ENCODE measurements around the gene IQSEC1.

Gene IQSEC1

DNA sequence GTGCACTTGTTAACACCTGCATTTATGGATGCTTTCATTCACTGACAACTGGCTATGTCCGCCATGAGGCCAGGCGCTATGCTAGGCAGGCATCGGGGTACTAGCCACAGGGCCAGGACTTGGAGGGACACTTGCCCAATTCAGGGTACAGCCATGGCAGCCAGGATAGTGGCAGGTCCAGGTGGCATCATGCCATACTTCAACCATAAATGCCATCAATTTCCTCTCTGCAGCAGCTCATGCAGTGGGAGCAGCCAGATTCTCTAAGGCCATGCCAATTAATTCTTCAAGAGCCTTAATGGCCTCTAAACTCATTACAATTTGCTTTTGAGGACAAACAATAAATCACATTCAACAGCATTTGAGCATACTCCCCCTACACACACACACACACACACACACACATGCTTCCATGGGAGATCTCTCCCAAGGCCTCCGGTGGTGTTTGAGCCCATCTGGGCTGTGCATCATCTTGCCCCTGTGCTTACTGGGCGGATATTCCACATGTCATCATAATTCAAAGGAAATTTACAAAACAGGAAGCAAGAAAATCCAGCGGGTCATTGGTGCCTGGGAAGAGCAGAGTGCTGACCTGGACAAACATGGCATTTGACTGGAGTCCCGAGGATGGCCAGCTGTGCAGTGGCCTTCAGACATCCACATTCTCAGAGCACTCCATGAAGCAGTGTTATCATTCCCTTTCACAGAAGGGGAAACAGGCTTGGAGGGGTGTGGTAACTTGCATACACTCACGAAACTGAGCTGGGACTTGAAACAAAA is 109.1 kb downstream of the IQSEC1 start:
- DNase-seq, result no peak

GRCh38 chr3:12963231-12963896 is 109.9 kb downstream of the IQSEC1 start:
- DNase-seq, result no peak

GRCh38 chr3:12962292-12962691 is 110.9 kb downstream of the IQSEC1 start:
- no peak for DNase-seq

- DNase-seq, result no peak
Measured at GRCh38 chr3:12961697-12962036, 111.6 kb downstream of the IQSEC1 start.

GRCh38 chr3:12961007-12961696 is 112.1 kb downstream of the IQSEC1 start:
- DNase-seq, result peak; percentile 85

DNA sequence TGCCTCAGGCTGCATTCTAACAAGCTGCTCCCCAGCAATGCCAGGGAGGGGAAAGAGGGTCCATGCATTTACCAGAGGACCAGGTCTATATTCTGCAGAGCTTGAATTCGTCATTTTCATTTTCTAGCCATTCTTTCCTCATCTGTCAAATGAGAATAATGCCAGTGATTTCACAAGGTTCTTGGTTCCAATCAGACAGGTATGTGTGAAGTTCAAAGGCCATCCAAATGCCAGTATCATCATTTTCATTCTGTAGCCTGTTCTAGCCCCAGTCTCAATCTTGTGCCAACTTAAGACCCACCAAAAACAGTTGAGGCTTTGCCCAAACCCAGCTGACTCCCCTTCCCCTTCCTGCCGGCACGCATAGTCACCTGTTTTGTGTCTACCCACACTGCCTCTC is 112.7 kb downstream of the IQSEC1 start:
- DNase-seq, result no peak

- DNase-seq, result peak; percentile 57
Measured at GRCh38 chr3:12959838-12960378, 113.3 kb downstream of the IQSEC1 start.

DNA sequence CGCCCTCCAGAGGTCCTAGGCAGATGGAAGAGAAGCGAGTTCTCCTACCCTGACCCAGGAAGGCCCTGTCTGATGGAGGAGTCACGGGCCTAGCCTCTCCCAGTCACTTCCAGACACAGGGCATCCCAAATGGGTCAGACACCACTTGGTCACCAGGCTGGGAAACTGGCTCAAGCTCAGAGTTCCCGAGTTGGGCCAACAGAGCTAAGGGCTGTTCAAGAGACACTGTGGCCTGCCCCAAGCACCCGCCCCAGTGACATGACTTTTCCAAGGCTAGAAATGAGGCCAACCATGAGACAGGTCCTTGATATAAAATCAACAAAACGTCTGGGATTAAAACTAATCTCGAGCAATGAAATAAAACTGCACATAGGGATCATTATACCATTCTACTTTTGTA is 113.8 kb downstream of the IQSEC1 start:
- DNase-seq, result no peak

DNA sequence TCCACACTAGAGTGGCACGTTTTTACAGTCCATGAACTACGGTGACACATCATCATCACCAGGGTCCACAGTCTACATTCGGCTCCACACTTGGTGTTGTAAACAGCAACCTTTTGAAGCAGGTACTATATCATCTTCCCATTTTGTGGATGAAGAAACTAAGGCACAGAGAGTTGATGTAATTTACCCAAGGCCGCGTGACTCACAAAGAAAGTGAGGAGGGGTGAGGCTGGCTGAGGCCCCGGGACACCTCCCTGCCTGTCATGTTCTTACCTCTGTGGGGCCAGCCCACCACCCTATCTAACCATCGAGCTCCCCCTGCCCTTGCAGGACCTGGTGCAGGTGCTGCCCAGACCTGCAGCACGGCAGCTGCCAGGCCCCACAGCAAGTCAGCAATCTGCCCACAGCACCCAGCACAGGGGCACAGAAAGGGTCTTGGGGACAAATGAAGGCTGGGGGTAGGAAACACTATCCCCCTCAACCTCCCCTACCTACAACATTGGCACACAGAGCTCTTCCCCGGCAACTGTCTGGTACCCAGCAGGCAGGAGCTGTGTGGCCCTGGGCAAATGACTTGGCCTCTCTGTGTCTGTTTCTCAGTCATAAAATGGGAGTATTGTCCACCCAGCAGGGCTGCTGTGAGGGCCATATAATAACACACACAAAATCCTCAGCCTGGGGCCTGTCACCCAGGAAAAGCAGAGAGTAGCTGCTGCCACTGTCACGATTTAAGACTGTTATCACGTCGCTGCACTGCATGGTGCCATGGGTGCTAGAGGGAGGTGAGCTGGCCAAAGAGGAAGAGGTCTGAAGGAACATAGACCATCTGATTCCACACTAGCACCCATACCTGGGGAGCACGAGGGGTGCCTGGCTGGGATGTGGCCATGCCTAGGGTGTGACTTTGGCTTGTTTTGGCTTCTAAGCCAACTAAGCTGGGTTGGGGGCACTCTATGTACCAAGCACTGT is 115.1 kb downstream of the IQSEC1 start:
- no peak for DNase-seq

DNA sequence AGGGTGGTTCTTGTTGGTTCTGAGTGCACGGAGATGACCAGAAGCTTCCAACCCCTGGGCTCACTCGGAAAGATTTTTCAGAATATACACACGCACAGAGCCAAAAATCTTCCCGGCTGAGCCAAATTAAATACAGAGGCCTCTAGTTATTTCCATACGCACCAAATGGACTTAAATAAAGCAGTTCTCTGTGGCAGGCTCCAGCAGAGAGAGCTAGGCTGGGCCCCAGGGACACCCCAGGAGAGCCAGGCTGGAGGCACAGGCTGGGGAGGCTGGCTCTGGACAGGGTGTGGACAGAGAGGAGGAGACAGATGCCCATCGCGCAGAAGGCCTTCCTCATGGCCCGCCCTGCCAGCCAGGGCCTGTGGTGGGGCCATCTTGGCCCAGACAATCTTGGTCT is 115.9 kb downstream of the IQSEC1 start:
- no peak for DNase-seq

- no peak for DNase-seq
Measured at GRCh38 chr3:12956316-12956660, 116.9 kb downstream of the IQSEC1 start.

- DNase-seq, result peak; percentile 61
Measured at GRCh38 chr3:12955651-12956315, 117.4 kb downstream of the IQSEC1 start.

DNA sequence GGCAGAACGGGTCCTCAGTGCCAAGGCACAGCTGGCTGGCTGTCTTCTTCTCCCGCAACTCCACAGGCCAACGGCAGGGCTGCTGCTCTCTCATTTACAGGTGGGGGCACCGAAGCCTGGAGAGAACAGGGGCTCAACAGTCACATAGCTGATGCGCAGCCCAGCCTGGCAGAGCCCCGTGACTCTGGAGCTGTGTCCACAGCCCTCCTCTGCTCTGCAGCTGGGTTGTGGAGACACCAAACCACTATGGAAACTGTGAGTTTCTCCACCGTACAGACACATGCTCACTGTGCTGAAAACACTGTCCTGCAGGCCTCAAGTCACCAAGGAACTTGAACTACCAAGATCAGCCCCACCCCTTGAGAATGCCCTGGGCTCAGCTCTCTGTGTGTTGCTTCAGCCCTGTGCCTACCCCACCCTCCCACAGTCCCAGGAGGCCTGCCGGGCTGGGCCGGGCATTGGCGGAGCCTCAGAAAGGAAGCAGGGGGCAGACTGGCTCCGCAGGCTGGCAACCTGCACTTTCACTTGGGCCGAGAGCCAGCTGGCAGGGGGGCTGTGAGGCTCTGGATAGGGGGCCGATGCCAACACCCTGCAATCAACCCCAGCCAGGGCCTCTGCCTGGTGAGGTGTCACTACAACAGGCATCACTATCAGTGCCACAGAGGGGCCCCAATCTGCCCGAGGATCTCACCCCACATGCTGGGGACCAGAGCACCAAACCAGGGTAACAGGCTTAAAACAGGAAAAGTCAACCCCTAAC is 118.2 kb downstream of the IQSEC1 start:
- DNase-seq, result peak; percentile 96

DNA sequence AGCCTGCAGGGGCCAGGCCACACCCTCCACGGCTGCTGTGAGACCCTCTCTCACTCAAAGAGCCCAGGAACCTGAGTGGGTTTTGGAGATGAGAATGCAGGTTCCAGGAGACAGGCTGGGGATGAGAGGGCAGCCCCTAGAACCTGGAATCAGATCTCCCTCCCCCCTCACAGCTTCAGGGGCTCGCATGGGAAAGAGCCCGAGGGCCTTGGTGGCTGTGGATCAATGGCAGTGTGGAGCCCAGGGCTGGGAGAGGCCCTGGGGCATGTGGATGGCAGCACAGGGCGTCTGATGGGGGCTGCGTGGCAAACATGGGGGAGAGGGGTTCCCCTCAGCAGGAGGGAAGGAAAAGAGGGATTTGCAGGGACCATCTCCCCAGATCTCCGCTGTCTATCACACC is 119.0 kb downstream of the IQSEC1 start:
- no peak for DNase-seq

DNA sequence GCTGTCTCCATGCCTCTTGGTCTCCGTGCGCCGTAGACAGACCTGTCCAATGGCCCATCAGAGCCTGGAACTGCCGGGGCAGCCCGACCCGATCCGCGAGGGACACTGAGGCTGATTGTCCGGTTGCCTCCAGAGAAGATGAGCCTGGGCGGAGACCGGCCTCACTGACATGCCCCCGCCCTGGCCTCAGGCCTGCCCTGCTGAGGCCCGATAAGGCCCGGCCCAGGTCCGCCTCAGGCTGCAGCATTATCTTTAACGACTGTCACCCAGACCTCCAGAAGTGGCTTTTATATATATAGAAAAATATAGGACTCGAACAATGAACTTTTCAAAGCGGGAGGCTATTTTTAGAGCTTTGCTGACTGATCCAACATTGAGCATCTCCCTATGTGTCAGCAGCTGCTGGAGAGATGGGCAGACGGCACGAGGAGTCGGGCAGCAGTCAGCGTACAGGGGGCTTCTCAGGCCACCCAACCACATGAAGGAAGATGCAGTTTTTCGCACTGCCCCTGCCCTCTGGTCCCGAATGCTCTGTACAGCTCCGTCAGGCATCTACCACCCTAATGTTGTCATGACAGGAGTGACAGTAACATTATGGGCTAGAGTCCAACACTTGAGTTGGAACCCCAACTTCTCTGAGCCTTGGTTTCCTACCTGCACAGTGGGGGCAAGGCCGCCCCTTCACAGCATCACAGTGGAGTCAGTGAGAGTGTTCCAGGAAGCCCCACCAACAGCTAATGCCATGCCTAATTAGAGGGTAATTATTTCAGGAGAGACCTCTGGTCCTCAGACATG is 119.8 kb downstream of the IQSEC1 start:
- DNase-seq, result peak; percentile 96

GRCh38 chr3:12952343-12953200 is 120.7 kb downstream of the IQSEC1 start:
- peak; percentile 59 for DNase-seq

- peak; percentile 74 for DNase-seq
Measured at GRCh38 chr3:12948891-12949711, 124.1 kb downstream of the IQSEC1 start.

- no peak for DNase-seq
Measured at GRCh38 chr3:12948371-12948770, 124.9 kb downstream of the IQSEC1 start.

Measured in hematopoietic multipotent progenitor cell treated with erythropoietin and hydrocortisone succinate and interleukin-3 and kit ligand, for 6 days (in vitro differentiated cells).